ENCODE measurements around the gene GLDN.

GRCh38 chr15:51314391-51315337 is 26.8 kb upstream of the GLDN start:
- TF ChIP-seq POLR2A (IDR thresholded peaks at IDR 0.05; ENCODE audit: low read depth, low read length) (no peak), POLR2AphosphoS5 (IDR thresholded peaks at IDR 0.05; ENCODE audit: low read depth, low read length) (no peak), TAF1 (IDR thresholded peaks at IDR 0.05; ENCODE audit: borderline replicate concordance, low read depth, low read length) (no peak)
